Parathyroid adenoma (tissue), 2 donors: ENCODE measurements around the gene LILRA5.
"Not testable (repeated sequence)": the region's sequence is repeated elsewhere in the genome, so short reads cannot be mapped to it uniquely, and the experiment has no call there.

Experiments used
- H2AFZ ChIP-seq: fragments of 300-600 bp; sonication (generic); one replicate; pipeline ENCODE4 v1.7.0; 2017; ENCODE audit warnings: antibody characterized with exemption, mild to moderate bottlenecking
- H3K27ac ChIP-seq: fragments of 300-600 bp; sonication (generic); one replicate; pipeline ENCODE4 v1.7.0; 2017
- H3K27me3 ChIP-seq: fragments of 300-600 bp; sonication (generic); one replicate; pipeline ENCODE4 v1.7.0; 2017; ENCODE audit warnings: low read length; ENCODE audit not compliant: control insufficient read depth, insufficient read depth
- H3K36me3 ChIP-seq: fragments of 300-600 bp; sonication (generic); one replicate; pipeline ENCODE4 v1.7.0; 2017; ENCODE audit warnings: low read length; ENCODE audit not compliant: control insufficient read depth, insufficient read depth
- H3K4me1 ChIP-seq: fragments of 300-600 bp; sonication (generic); one replicate; pipeline ENCODE4 v1.7.0; 2017; ENCODE audit warnings: control low read depth
- H3K4me2 ChIP-seq: fragments of 300-600 bp; sonication (generic); one replicate; pipeline ENCODE4 v1.7.0; 2017; ENCODE audit warnings: low read length
- H3K4me3 ChIP-seq: fragments of 300-600 bp; sonication (generic); one replicate; pipeline ENCODE4 v1.7.0; 2017; ENCODE audit warnings: low read depth, low read length
- H3K79me2 ChIP-seq: fragments of 300-600 bp; sonication (generic); one replicate; pipeline ENCODE4 v1.7.0; 2017; ENCODE audit warnings: control low read depth
- H3K9ac ChIP-seq: fragments of 300-600 bp; sonication (generic); one replicate; pipeline ENCODE4 v1.7.0; 2017; ENCODE audit warnings: mild to moderate bottlenecking
- H3K9me3 ChIP-seq: fragments of 300-600 bp; sonication (generic); one replicate; pipeline ENCODE4 v1.7.0; 2017; ENCODE audit warnings: low read length; ENCODE audit not compliant: control insufficient read depth
- CTCF ChIP-seq: fragments of 300-600 bp; sonication (generic); IDR thresholded peaks from one replicate; pipeline ENCODE4 v1.7.0; 2017; ENCODE audit warnings: antibody characterized with exemption, mild to moderate bottlenecking
- donor health status: primary hyperparathyroidism.

Gene LILRA5

DNA sequence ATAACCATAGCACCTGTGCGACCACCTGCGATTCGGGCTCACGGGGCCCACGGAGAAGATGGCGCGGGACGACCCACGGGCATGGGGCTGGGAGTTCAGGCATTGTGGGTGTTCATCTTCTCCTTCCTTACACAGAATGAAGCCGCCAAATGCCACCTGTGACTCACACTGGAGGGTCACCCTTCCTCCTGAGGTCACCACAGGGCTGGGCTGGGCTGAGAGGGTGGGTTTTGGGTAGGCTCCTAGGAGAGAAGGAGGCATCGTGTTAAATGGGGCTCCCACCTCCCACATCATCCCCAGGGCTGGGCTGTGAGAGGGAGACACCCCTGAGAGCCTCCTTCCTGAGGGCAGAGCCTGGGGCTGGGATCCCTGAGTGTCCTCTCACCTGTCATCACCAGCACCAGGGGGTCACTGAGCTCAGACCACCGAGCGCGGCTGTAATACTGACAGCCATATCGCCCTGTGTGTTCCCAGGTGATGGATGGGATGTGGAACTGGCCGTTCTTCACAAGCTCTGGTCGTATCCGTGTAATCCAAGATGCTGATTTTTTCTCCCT, 33.5 kb downstream of the LILRA5 start:
- Histone ChIP-seq H3K4me2 (no peak overlapping the region), H3K4me1 (no peaks in the 10 kb centered on the region), H3K27me3 (no peaks in the 10 kb centered on the region), H3K9me3 (no peaks in the 10 kb centered on the region), H3K27ac (no peak overlapping the region), H3K9ac (no peak overlapping the region), H3K79me2 (no peaks in the 10 kb centered on the region), H3K4me3 (no peak overlapping the region), H2AFZ (no peak overlapping the region), H3K36me3 (no peaks in the 10 kb centered on the region)
- no peak for TF ChIP-seq CTCF

DNA sequence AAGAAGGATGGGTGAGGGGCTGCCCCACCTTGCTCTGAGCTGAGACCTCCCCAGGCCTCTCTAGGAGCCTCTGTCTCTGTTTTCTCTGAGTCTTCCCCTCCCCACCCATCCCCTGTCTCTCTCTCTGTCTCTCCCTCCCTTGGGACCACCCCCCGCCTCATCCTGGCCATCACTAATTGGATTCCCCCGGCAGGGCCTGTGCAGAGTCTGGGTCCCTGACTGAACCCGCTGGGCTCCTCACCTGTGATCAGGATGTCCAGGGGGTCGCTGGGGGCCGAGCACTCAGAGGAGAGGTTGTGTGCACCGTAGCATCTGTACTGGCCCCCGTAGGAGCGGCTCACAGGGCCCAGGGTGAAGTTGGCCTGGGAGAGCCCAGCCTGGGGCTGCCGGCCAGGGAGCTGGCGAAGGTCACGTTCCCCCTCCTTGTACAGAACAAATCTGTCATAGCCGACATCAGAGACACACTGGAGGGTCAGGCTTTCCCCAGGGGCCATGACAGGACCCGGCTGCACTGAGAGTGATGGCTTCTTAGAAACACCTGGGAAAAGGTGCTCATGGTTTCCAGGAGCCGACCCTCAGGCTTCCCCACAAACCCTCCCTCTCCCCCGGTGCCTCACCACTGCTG, 34.3 kb downstream of the LILRA5 start:
- H3K36me3 ChIP-seq, H3K9ac ChIP-seq, H2AFZ ChIP-seq, H3K27ac ChIP-seq, H3K4me2 ChIP-seq, H3K27me3 ChIP-seq, H3K4me3 ChIP-seq, H3K4me1 ChIP-seq, H3K79me2 ChIP-seq, H3K9me3 ChIP-seq: not testable (repeated sequence)

- H3K4me1 ChIP-seq, H3K27me3 ChIP-seq, H3K4me3 ChIP-seq, H2AFZ ChIP-seq, H3K4me2 ChIP-seq, H3K36me3 ChIP-seq, H3K27ac ChIP-seq, H3K9ac ChIP-seq, H3K9me3 ChIP-seq, H3K79me2 ChIP-seq: not testable (repeated sequence)
Observed at GRCh38 chr19:54278056-54278455, 34.9 kb downstream of the LILRA5 start.

GRCh38 chr19:54277111-54277615, 35.8 kb downstream of the LILRA5 start:
- H3K79me2 ChIP-seq, H3K36me3 ChIP-seq, H3K9me3 ChIP-seq, H3K4me2 ChIP-seq, H3K27me3 ChIP-seq, H3K27ac ChIP-seq, H2AFZ ChIP-seq, H3K4me1 ChIP-seq, H3K4me3 ChIP-seq, H3K9ac ChIP-seq: not testable (repeated sequence)

- no peak overlapping the region for H3K27ac ChIP-seq
- H3K9ac ChIP-seq, result no peak overlapping the region
- no peaks in the 10 kb centered on the region for H3K79me2 ChIP-seq
- no peaks in the 10 kb centered on the region for H3K4me1 ChIP-seq
- no peak overlapping the region for H3K4me3 ChIP-seq
- no peaks in the 10 kb centered on the region for H3K27me3 ChIP-seq
- H2AFZ ChIP-seq, result no peak overlapping the region
- no peaks in the 10 kb centered on the region for H3K9me3 ChIP-seq
- no peaks in the 10 kb centered on the region for H3K36me3 ChIP-seq
- no peak for TF ChIP-seq CTCF
- H3K4me2 ChIP-seq, result no peak overlapping the region
Observed at GRCh38 chr19:54275951-54276350, 37.0 kb downstream of the LILRA5 start.

GRCh38 chr19:54274516-54274915, 38.5 kb downstream of the LILRA5 start:
- H3K9me3 ChIP-seq, H3K27me3 ChIP-seq, H3K4me1 ChIP-seq, H3K36me3 ChIP-seq, H3K79me2 ChIP-seq, H3K4me3 ChIP-seq, H3K4me2 ChIP-seq, H3K27ac ChIP-seq, H2AFZ ChIP-seq, H3K9ac ChIP-seq: not testable (repeated sequence)
